NCI-H1436 treated with DMSO at 0.1 percent for 48 hours (cell line): ENCODE data around the gene KLK6.
"Not testable (repeated sequence)": the region's sequence is repeated elsewhere in the genome, so short reads cannot be mapped to it uniquely, and the experiment has no call there.

ENCODE experiments used
- DNase-seq: peaks from one replicate; lab custom pipeline; 2025; lab: John Stamatoyannopoulos, UW

KLK6 gene

DNA sequence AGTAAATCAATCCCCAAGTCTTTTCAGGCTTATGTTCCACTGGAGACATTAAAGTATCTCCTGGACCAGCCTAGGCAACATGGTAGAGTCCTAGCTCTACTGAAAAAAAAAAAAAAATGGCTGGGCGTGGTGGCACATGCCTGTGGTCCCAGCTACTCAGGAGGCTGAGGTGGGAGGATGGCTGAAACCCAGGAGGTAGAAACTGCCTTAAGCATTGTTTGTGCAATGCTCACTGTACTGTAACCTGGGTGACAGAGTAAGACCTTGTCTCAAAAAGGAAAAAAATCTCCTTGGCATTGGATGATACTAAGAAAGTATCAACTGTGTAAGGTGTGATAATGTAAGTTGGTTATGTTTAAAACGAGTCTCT lies 23.3 kb upstream of the KLK6 start:
- no peak for DNase-seq

- DNase-seq = not testable (repeated sequence)
These were observed 15.0 kb upstream of the KLK6 start for GRCh38 chr19:50984416-50984815.

GRCh38 chr19:50983625-50984292 lies 14.4 kb upstream of the KLK6 start, which contains the start of gene KLK7:
Gene KLK7, minus strand, starts transcription at chr19:50983917. Its CDS starts 1,518 bp downstream, at chr19:50982399.
- DNase-seq = no peak

- no peak for DNase-seq
These were observed 12.8 kb upstream of the KLK6 start for GRCh38 chr19:50982186-50982585.

DNA sequence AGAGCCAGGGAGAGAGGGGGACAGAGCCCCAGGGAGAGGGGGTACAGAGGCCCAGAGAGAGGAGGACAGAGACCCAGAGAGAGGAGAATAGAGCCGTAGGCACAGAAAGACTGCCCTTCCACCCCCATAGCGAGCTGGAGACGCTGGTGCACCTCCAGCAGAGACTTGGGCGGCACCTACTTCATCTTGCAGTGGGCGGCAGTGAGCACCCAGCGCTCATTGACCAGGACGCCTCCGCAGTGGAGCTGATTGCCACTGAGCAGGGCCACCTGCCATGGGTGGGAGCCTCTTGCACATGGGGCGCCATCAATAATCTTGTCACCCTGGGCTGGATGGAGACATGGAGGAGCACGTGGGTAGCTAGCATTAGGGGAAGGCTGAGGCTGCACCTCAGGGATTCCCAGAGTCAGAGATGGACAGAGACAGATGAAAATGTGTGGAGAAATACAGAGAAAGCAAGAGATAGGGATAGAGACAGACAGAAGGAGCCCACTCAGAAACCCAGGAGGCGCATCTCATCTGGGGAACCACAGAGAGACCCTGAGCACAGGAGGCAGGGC lies 12.3 kb upstream of the KLK6 start:
- no peak for DNase-seq

- no peak for DNase-seq
These were observed 10.8 kb upstream of the KLK6 start for GRCh38 chr19:50980208-50980607.

GRCh38 chr19:50979758-50980157 lies 10.4 kb upstream of the KLK6 start:
- DNase-seq = no peak

DNA sequence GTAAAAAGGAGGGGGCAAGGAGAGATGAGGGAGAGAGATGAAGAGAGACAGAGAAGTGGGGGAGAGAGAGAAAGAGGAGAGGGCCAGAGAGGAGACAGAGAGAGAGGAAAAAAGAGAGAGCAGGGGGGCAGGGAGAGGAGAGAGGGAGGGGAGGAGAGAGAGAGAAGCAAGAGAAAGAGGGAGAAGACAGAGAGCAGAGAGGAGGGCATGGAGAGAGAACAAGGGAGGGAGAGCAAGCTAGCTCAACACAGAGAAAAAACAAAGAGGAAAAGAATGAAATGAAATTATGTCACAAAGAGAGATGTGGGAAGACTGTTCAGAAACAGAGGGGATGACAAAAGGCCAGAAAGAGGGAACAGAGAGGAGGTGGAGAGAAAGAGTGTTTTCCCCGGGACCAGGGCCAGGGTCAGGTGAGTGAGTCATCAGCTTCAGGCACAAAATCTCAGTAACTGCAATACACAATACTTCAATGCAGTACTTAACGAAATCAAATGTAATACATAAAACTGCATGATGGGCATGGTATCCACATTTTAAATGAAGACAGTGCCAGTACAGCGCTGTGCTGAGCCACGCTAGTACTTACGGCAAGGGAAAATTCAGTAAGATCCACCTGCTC lies 9.5 kb upstream of the KLK6 start:
- DNase-seq = no peak

DNA sequence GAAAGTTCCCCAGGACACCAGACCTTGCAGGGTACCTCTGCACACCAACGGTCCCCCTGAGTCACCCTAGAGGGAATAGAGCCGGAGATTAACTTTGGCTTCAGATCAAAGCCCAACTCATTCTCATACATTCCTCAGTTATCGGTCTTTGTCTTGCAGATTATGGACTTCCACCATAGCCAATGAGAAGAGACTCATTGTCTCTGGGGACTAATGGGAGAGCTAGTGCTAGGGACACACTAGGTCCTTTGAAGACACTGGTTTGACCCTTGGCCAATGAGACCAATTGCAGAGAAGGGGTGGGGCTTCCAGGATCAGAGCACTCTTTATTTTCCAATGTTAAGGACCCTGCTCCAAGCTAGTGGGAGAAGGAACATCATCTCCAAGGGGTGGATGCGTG lies 8.2 kb upstream of the KLK6 start:
- no peak for DNase-seq

DNA sequence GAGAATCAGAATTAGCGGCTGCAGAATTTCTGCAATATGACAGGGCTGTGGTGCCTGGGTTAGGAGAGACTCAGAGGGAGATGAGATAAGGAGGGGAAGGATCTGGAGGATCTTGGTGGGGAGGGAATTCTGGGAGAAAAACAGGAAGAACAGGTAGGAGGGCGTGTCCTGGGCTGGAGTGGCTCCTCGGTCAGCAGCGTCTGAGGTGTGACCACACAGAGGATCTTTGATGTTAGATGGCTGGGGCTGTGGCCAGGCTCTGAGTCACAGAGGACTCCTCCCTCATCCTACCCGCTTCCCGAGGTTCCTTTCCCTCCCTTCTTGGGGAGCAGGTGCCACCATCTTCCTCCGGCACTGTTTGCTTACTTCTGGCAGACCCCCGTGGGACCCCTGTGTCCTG lies 6.4 kb upstream of the KLK6 start:
- no peak for DNase-seq

DNA sequence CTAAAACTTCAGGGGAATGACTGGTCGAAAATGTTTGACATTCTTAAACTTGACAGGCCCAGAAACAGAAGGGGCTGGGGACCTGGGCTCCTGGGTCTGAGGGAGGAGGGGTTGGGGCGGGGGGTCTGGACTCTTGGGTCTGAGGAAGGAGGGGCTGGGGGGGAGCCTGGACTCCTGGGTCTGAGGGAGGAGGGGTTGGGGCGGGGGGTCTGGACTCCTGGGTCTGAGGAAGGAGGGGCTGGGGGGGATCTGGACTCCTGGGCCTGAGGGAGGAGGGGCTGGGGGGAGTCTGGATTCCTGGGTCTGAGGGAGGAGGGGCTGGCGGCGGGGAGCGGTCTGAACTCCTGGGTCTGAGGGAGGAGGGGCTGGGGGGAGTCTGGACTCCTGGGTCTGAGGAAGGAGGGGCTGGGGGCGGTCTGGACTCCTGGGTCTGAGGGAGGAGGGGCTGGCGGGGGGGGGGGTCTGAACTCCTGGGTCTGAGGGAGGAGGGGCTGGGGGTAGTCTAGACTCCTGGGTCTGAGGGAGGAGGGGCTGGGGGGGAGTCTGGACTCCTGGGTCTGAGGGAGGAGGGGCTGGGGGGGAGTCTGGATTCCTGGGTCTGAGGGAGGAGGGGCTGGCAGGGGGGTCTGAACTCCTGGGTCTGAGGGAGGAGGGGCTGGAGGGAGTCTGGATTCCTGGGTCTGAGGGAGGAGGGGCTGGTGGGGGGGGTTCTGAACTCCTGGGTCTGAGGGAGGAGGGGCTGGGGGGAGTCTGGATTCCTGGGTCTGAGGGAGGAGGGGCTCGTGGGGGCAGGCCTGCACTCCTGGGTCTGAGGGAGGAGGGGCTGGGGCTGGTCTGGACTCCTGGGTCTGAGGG lies 5.5 kb upstream of the KLK6 start:
- DNase-seq = no peak

DNA sequence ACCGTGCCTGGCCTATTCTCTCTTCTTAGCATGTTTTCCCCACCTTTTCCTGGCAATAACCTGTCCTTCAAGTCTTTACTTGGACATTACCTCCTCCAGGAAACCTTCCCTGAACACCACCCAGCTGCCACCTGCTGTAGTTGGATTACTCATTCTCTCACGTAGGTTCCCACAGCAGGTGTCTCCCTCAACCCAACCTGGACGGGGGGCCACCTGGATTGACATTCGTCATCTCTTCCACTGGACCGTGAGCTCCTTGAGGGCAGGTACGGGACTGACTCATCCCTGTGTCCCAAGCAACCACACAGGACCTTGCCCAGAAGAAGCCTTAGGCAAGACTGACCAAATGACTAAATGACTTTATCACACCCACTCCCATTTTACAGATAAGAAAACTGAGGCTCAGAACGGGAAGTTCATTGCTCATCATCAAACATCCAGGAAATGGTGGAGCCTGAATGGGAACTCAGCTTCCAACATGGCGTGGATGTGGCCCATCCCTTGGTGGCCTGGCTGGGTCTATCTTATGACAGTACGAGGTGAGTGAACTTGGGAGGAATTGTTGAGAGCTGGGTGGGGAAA lies 3.5 kb upstream of the KLK6 start:
- DNase-seq = no peak

GRCh38 chr19:50969810-50970209 lies 419 bp upstream of the KLK6 start:
- not testable (repeated sequence) for DNase-seq

DNA sequence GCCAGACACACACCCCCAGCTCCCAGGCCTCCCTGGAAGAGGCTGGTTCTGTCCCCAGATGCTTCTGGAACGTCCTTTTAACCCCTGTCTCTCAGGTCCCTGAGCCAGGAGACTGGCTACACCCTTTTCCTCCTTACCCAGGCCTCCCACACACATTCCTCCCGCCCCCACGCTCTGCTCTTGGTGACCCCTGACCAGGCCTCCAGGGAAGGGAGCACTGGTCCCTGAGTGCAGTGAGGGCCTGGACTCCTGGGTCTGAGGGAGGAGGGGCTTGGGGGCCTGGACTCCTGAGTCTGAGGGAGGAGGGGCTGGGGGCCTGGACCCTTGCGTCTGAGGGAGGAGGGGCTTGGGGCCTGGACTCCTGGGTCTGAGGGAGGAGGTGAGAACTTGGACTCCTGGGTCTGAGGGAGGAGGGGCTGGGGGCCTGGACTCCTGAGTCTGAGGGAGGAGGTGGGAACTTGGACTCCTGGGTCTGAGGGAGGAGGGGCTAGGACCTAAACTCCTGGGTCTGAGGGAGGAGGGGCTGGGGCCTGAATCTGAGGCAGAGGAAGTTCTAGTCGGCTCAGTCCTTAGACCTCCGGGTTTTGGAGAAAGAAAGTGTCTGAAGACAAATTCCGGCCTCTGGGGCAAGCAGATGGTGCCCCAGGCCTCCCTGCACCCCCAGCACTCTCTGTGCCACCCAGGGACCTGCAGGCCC lies 527 bp downstream of the KLK6 start:
- DNase-seq = no peak

GRCh38 chr19:50967929-50968715 lies 1.3 kb downstream of the KLK6 start:
- DNase-seq = no peak

DNA sequence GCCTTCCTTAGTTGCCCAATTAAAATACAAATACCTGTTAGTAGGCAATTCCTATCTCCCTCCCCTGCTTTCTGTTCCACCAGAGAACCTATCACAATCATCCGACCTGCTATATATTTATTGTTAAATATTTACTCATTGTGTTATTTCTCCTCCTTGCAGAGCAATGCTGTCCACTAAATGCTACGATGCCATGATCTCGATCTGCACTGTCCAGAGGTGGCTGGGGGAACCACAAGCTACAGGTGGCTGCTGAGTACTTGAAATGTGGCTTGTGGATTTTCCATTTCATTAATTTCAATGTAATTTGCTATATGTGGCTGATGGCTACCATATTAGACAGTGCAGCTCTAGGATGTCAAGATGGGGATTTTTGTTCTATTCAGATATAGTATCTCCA lies 5.1 kb downstream of the KLK6 start:
- no peak for DNase-seq

GRCh38 chr19:50963381-50963780 lies 6.0 kb downstream of the KLK6 start:
- DNase-seq = no peak

GRCh38 chr19:50962245-50962644 lies 7.1 kb downstream of the KLK6 start:
- no peak for DNase-seq

- no peak for DNase-seq
These were observed 9.5 kb downstream of the KLK6 start for GRCh38 chr19:50959731-50960500.

GRCh38 chr19:50957587-50957986 lies 11.8 kb downstream of the KLK6 start:
- DNase-seq = no peak
